Small intestine (tissue), 7 donors: ENCODE data around the gene FANCM. TPM values are rescaled to one million over a fixed set of nuclear protein-coding genes. Genes with fewer than 3 reads are reported as not detected.

Experiments
- DNase-seq, 2 donors: peaks; one replicate each; pipeline versions ENCODE4 v3.0.0 to v3.0.0-alpha.2; 2013
- FAIRE-seq: peaks from 2 replicates; lab custom pipeline; 2012; peaks lifted over from hg19 to GRCh38; lab: Jason Lieb, UNC
- H3K27ac ChIP-seq, 3 donors: one replicate each; pipeline ENCODE4 v1.5.1; 2013; ENCODE audit warnings: low read length in 2 of 3, mild to moderate bottlenecking in 2 of 3, control low read depth in 1 of 3, inconsistent platforms in 1 of 3, low read depth in 1 of 3, moderate library complexity in 1 of 3
- H3K27me3 ChIP-seq, 3 donors: one replicate each; pipeline ENCODE4 v1.6.1; 2013; ENCODE audit warnings: low read length in 3 of 3, inconsistent platforms in 1 of 3; ENCODE audit not compliant: control insufficient read depth in 3 of 3, insufficient read depth in 3 of 3
- H3K36me3 ChIP-seq, 3 donors: one replicate each; pipeline ENCODE4 v1.6.1; 2013; ENCODE audit warnings: low read length in 3 of 3, inconsistent platforms in 1 of 3, low read depth in 1 of 3, mild to moderate bottlenecking in 1 of 3, moderate library complexity in 1 of 3; ENCODE audit not compliant: control insufficient read depth in 3 of 3, insufficient read depth in 2 of 3
- H3K4me1 ChIP-seq, 3 donors: one replicate each; pipeline ENCODE4 v1.6.1; 2013; ENCODE audit warnings: low read length in 2 of 3, inconsistent platforms in 1 of 3, low read depth in 1 of 3, mild to moderate bottlenecking in 1 of 3, moderate library complexity in 1 of 3; ENCODE audit not compliant: control insufficient read depth in 3 of 3, insufficient read depth in 2 of 3
- H3K4me3 ChIP-seq, 3 donors: one replicate each; pipeline ENCODE4 v1.5.1; 2013; ENCODE audit warnings: low read length in 3 of 3, control low read depth in 1 of 3, inconsistent platforms in 1 of 3, low read depth in 1 of 3, mild to moderate bottlenecking in 1 of 3, moderate library complexity in 1 of 3
- H3K9me3 ChIP-seq, 2 donors: one replicate each; pipeline ENCODE4 v1.6.1; 2013; ENCODE audit warnings: low read depth in 1 of 2, low read length in 1 of 2; ENCODE audit not compliant: control insufficient read depth in 2 of 2, insufficient read depth in 1 of 2
- WGBS, 3 donors: extraction: QIAGEN DNeasy Blood & Tissue Kit; methylation state at CpG; one replicate each; pipeline ENCODE4 v1.1.7; 2013; 5-methylcytosine and 5-hydroxymethylcytosine counted together
- polyA plus RNA-seq, 4 donors: library from polyadenylated mRNA; stranded (reverse) in 3 of 4; unstranded in 1 of 4; fragments of 200-250 nt in 3 of 4; fragments of 120-200 nt in 1 of 4; gene quantifications; one replicate each; pipeline versions ENCODE4 v1.2.1 to v1.2.3, GENCODE V29; 2013
- donor health status: healthy with polysubstance abuse.
- donor health status: control.
- donor health status: control.
- donor health status: Bipolar disorder and iron deficiency.
- donor health status: healthy.

Gene FANCM
- polyA plus RNA-seq, 4 donors, result 0.81 to 4.4 (median 2.1) TPM

DNA sequence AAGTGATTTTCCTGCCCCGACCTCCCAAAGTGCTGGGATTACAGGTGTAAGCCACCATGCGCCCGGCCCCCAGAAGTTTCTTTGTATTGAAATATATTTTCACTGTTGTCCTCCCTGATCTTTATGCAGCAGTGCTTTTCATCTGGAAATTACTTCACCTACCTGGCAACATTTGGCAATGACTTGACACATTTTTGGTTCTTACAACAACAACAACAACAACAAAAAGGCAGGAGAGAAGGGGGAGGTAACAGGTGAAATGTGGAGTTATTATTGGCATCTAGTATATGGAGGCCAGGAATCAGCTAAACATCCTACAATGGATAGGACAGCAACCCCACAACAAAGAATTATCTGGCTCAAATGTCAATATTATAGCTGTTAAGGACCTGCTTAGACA lies 13.9 kb downstream of the FANCM start:
- no peaks in the 10 kb centered on the region for H3K4me1 ChIP-seq
- FAIRE-seq (no peak), DNase-seq (no peak)
- H3K27me3 ChIP-seq, result no peaks in the 10 kb centered on the region
- no peak overlapping the region for H3K27ac ChIP-seq
- H3K4me3 ChIP-seq, result no peak overlapping the region
- peaks cover 0 to 2% (median 0%) of the 10 kb centered on the region in 3 donors for H3K36me3 ChIP-seq
- H3K9me3 ChIP-seq, result no peaks in the 10 kb centered on the region
- 92 to 95% (median 94%) methylated on average over 3 of the region's 3 CpGs for WGBS, 3 donors

DNA sequence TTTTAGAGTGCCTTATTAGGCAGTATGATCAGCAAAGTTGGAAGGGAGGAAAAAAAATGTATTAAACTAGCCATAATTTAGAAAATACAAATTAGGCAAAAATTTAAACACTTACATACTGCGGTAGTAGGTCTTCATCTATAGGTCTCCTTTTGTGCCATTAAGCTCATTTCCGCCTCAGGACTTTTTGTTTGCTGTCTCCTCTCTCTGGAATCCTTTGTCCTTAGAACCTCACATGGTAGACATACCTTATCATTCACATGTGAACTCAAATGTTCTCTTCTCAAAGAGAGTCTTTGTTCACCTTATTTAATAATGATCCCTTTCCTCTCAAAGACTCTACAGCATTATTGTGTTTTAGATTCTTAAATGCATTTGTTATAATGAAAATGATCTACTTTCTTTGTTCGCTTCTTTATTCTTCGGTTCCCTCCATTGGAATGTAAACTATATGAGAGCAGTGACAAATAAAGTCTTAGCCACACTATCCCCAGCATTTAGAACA lies 14.7 kb downstream of the FANCM start:
- FAIRE-seq (no peak), DNase-seq (no peak)
- H3K4me1 ChIP-seq, result no peaks in the 10 kb centered on the region
- no peak overlapping the region for H3K27ac ChIP-seq
- no peaks in the 10 kb centered on the region for H3K27me3 ChIP-seq
- no peak overlapping the region for H3K4me3 ChIP-seq
- H3K36me3 ChIP-seq, result peaks cover 0 to 2% (median 0%) of the 10 kb centered on the region in 3 donors
- H3K9me3 ChIP-seq, result no peaks in the 10 kb centered on the region
- 95 to 96% (median 95%) methylated on average over 4 of the region's 4 CpGs for WGBS, 3 donors

DNA sequence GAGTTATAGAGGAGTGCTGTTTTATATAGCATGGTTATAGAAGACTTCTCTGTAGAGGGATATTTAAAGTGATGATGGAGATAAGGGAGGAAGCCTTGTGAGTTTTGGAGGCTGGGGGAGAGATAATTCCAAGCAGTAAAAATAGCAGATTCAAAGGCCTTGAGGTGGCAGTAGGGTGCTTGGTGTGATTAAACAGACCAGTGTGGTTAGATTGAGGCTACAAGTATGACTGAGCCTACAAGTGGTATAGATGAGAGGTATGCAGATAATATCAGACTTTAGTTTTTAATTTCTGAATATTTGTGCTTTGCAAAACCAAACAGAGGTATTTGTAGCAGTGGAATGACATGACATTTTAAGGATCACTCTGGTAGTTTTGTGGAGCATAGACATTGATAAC lies 20.3 kb downstream of the FANCM start:
- no peaks in the 10 kb centered on the region for H3K9me3 ChIP-seq
- H3K4me1 ChIP-seq, result no peaks in the 10 kb centered on the region
- FAIRE-seq, result no peak

DNA sequence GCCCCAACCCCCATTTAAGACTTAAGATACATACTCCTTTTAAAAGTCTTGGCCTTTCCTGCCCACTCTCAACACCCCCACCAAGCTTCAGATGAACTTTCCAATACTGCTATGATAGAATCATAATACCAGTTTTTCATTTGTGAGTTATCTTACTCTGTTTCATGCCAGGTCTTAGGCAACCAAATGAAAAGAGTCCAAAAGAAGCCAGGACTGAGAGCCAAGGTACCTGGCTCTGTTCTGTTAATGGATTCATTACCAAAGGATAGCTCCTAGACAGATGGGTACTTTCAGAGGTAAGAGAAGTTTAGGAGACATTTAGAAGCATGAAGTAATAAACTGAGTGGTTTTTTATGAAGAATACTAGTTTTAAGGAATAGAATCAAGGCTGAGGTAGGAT lies 34.2 kb downstream of the FANCM start:
- Histone ChIP-seq H3K27ac (no peak overlapping the region), H3K4me1 (no peaks in the 10 kb centered on the region), H3K27me3 (no peaks in the 10 kb centered on the region), H3K36me3 (peaks cover 1 to 8% (median 2%) of the 10 kb centered on the region in 3 donors), H3K4me3 (no peak overlapping the region), H3K9me3 (peaks cover 0 to 2% of the 10 kb centered on the region in 2 donors)
- DNase-seq, result no peak
- no peak for FAIRE-seq

More for the DNA sequence above, 20.3 kb downstream of the FANCM start:
- H3K4me3 ChIP-seq, result no peak overlapping the region
- DNase-seq, result no peak
- no peak overlapping the region for H3K27ac ChIP-seq
- H3K27me3 ChIP-seq, result no peaks in the 10 kb centered on the region
- peaks cover 0 to 2% (median 0%) of the 10 kb centered on the region in 3 donors for H3K36me3 ChIP-seq

DNA sequence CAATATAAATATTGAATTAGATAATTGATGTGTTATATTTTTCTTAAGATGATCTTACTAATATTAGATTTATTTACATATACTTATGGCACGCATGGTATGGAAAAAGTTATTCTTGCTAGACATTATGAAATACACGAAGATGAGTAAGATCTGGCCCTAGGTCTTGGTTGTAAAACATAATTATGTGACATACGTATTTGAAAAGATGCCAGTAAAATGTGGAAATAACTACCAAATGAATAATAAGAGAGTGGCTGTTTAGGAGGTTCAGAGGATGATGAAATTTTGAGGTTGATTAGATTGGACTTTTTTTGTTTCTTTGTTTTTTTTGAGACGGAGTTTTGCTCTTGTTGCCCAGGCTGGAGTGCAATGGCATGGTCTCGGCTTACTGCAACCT lies 41.3 kb downstream of the FANCM start:
- Histone ChIP-seq H3K27me3 (no peaks in the 10 kb centered on the region), H3K36me3 (no peaks in the 10 kb centered on the region), H3K4me3 (no peak overlapping the region), H3K9me3 (no peaks in the 10 kb centered on the region), H3K27ac (no peak overlapping the region), H3K4me1 (no peaks in the 10 kb centered on the region)
- DNase-seq (no peak), FAIRE-seq (peak; percentile 55)
- whole genome bisulfite sequencing, 3 donors, result 85 to 96% (median 96%) methylated on average over 5 of the region's 5 CpGs

DNA sequence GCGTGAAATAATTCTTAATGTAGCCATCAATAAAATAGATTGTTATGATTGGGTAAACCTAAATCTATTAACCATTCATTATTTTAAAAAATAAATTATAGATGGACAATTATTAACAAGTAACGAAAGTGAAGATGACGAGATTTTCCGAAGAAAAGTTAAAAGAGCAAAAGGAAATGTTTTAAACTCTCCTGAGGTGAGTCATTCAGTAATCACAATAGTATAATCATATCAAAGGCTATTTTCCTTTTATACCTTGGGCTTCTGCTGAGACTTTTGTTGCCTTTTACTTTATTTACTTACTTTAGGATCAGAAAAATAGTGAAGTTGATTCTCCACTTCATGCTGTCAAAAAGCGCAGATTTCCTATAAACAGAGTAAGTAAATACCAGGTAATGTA lies 45.6 kb downstream of the FANCM start:
- H3K4me1 ChIP-seq, result no peaks in the 10 kb centered on the region
- 96 to 100% (median 96%) methylated on average over 5 of the region's 5 CpGs for WGBS, 3 donors
- no peaks in the 10 kb centered on the region for H3K36me3 ChIP-seq
- DNase-seq (no peak), FAIRE-seq (no peak)
- no peak overlapping the region for H3K4me3 ChIP-seq
- H3K9me3 ChIP-seq, result no peaks in the 10 kb centered on the region
- H3K27me3 ChIP-seq, result no peaks in the 10 kb centered on the region
- no peak overlapping the region for H3K27ac ChIP-seq

DNA sequence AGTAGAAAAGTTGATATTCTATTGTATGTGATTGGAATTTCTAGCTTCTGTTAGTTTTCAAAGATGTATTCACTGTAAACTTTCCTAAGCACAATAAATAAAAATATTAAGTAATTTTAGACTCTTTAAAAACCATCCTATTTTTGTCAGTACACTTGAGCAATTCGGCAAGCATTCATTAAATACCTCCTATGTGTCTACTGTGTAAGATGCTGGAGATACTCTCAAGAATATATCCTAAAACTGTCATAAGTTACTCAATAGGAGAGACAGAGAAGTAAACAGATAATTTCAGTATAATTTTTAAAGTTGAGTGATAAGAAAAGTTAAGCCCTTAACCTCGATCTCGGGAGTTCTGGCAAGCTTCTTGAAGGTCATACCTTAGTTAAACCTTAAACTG lies 46.1 kb downstream of the FANCM start:
- Histone ChIP-seq H3K27me3 (no peaks in the 10 kb centered on the region), H3K4me1 (no peaks in the 10 kb centered on the region), H3K27ac (no peak overlapping the region), H3K4me3 (no peak overlapping the region), H3K9me3 (no peaks in the 10 kb centered on the region), H3K36me3 (no peaks in the 10 kb centered on the region)
- FAIRE-seq (no peak), DNase-seq (no peak)
- 56 to 79% (median 78%) methylated on average over 3 of the region's 3 CpGs for WGBS, 3 donors

DNA sequence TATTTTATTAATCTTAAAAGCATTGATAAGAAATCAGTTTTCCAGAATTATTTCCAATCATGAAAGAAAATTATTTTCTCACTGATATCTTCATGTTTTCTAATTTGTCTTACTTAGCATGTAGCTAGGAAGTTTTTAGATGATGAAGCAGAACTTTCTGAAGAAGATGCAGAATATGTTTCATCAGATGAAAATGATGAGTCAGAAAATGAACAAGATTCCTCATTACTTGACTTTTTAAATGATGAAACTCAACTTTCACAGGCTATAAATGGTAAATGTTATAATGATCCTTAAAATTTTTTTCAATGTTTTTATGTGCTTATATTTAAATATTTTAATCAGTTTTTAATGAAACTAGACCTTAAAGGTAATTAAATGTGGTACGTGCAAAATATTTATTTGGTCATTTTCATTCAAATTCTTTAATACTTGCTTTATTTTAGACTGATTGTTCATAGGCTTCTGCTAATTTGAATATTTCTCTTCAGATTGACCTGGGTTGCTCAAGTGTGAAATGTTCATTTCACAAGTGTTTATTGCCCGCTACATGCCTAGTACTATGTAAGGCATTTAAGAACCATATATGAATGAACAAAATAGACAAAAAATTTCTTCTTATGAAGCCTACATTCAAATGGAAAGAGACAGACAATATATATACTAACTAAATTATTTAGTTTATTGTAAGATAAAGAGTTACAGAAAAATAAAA lies 49.5 kb downstream of the FANCM start:
- H3K4me3 ChIP-seq, result no peak overlapping the region
- no peak for FAIRE-seq
- WGBS, 3 donors, result 89 to 96% (median 94%) methylated on average over 2 of the region's 2 CpGs

DNA sequence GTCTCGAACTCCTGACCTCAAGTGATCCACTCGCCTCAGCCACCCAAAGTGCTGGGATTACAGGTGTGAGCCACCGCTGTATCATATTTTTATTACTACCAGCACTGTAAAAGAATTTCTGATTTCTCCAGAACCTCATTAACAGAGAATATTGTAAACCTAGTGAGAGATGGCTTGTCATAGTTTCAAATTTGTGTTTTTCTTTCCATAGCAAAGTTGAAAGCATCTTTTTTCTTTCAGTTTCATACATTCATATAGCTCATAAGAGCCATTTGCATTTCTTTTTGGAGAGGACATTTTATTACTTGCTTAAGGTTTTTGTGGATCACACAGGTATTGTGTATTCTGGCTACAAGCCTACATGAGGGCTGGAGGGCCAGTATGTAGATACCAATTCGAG lies 59.2 kb downstream of the FANCM start:
- H3K9me3 ChIP-seq, result no peaks in the 10 kb centered on the region
- H3K27ac ChIP-seq, result no peak overlapping the region
- FAIRE-seq (no peak), DNase-seq (no peak)
- H3K36me3 ChIP-seq, result peaks cover 0 to 3% (median 0%) of the 10 kb centered on the region in 3 donors
- no peak overlapping the region for H3K4me3 ChIP-seq
- H3K27me3 ChIP-seq, result no peaks in the 10 kb centered on the region
- WGBS, 3 donors, result 88 to 96% (median 90%) methylated on average over 4 of the region's 4 CpGs
- no peaks in the 10 kb centered on the region for H3K4me1 ChIP-seq

More for the DNA sequence above, 49.5 kb downstream of the FANCM start:
- Histone ChIP-seq H3K9me3 (no peaks in the 10 kb centered on the region), H3K27ac (no peak overlapping the region), H3K36me3 (peaks cover 0 to 4% (median 0%) of the 10 kb centered on the region in 3 donors), H3K4me1 (no peaks in the 10 kb centered on the region), H3K27me3 (no peaks in the 10 kb centered on the region)
- DNase-seq, result no peak
